Endodermal cell (in vitro differentiated cells): ENCODE measurements around the gene USH1C. TPM values are rescaled to one million over a fixed set of nuclear protein-coding genes. Genes with fewer than 3 reads are reported as not detected.

Experiments used
- DNase-seq: peaks from one replicate; pipeline ENCODE4 v3.0.0-alpha.2; 2017
- H3K27ac ChIP-seq: 2 replicates; pipeline ENCODE4 v1.5.1; 2013; ENCODE audit warnings: mild to moderate bottlenecking, low read depth, low read length, moderate library complexity
- H3K27me3 ChIP-seq: 2 replicates; pipeline ENCODE4 v1.6.1; 2013; ENCODE audit warnings: mild to moderate bottlenecking, low read length, moderate library complexity; ENCODE audit not compliant: insufficient read depth, control insufficient read depth, poor library complexity, severe bottlenecking
- H3K36me3 ChIP-seq: 2 replicates; pipeline ENCODE4 v1.7.0; 2013; ENCODE audit warnings: mild to moderate bottlenecking, low read length, moderate library complexity; ENCODE audit not compliant: control insufficient read depth, insufficient read depth
- H3K4me1 ChIP-seq: one replicate; pipeline ENCODE4 v1.7.0; 2013; ENCODE audit warnings: low read length; ENCODE audit not compliant: control insufficient read depth, insufficient read depth
- H3K4me3 ChIP-seq: 2 replicates; pipeline ENCODE4 v1.5.1; 2013; ENCODE audit warnings: mild to moderate bottlenecking, low read length, moderate library complexity
- H3K9ac ChIP-seq: 2 replicates; pipeline ENCODE4 v1.6.1; 2013; ENCODE audit warnings: mild to moderate bottlenecking, low read length, moderate library complexity; ENCODE audit not compliant: poor library complexity, severe bottlenecking; ENCODE audit errors: extremely low read depth
- H3K9me3 ChIP-seq: 2 replicates; pipeline ENCODE4 v1.6.1; 2013; ENCODE audit warnings: mild to moderate bottlenecking, low read length, moderate library complexity; ENCODE audit not compliant: control insufficient read depth
- H3K27ac Mint-ChIP-seq: 2 replicates; pipeline ENCODE4 v1.8.0; 2020; ENCODE audit warnings: mixed read lengths
- H3K27me3 Mint-ChIP-seq: 2 replicates; pipeline ENCODE4 v1.8.0; 2021; ENCODE audit warnings: mild to moderate bottlenecking, mixed read lengths; ENCODE audit not compliant: insufficient read depth
- H3K36me3 Mint-ChIP-seq: 2 replicates; pipeline ENCODE4 v1.8.0; 2020; ENCODE audit warnings: low read depth, mixed read lengths
- H3K4me1 Mint-ChIP-seq: 2 replicates; pipeline ENCODE4 v1.8.0; 2020; ENCODE audit warnings: mixed read lengths
- H3K4me3 Mint-ChIP-seq: 2 replicates; pipeline ENCODE4 v1.8.0; 2020; ENCODE audit warnings: mild to moderate bottlenecking, moderate library complexity, mixed read lengths
- H3K9me3 Mint-ChIP-seq: 2 replicates; pipeline ENCODE4 v1.8.0; 2020; ENCODE audit warnings: mild to moderate bottlenecking, mixed read lengths
- CTCF ChIP-seq: fragments of 200-600 bp; sonication (generic); conservative IDR thresholded peaks from 2 replicates; pipeline ENCODE4 v1.5.0; 2021; ENCODE audit warnings: antibody characterized with exemption, mild to moderate bottlenecking
- WGBS, 2 experiments: methylation state at CpG; one replicate each; pipeline versions ENCODE4 v1.1.5 to v1.1.7; 2013; ENCODE audit warnings: missing lambda C conversion rate in 2 of 2, mixed read lengths in 1 of 2; ENCODE audit not compliant: insufficient coverage in 1 of 2, insufficient read length in 1 of 2; 5-methylcytosine and 5-hydroxymethylcytosine counted together
- total RNA-seq, 2 donors: library from RNA; stranded (reverse); fragmentation: NEBNext Ultra II Directional in 1 of 2; extraction: Animal tissue kit (Norgen Biotek cat#: 25700) in 1 of 2; gene quantifications; 2 replicates in 1 of 2; 3 replicates in 1 of 2; pipeline ENCODE4 v1.2.1, GENCODE V29; 2021

USH1C gene
- total RNA-seq, 2 donors from 2014 or later, result 1.5 to 2.8 TPM

- Histone ChIP-seq H3K9ac (no peak overlapping the region), H3K27ac (no peak overlapping the region), H3K4me1 (no peaks in the 10 kb centered on the region), H3K36me3 (no peaks in the 10 kb centered on the region), H3K27me3 (peaks cover 6% of the 10 kb centered on the region), H3K9me3 (no peaks in the 10 kb centered on the region), H3K4me3 (no peak overlapping the region)
- Mint-ChIP-seq H3K9me3 (no peaks in the 10 kb centered on the region), H3K36me3 (no peaks in the 10 kb centered on the region), H3K27me3 (peaks cover 16% of the 10 kb centered on the region), H3K27ac (no peak overlapping the region), H3K4me1 (peaks cover 1% of the 10 kb centered on the region), H3K4me3 (no peak overlapping the region)
- no peak for TF ChIP-seq CTCF
- 86 to 89% methylated on average over 8 of the region's 8 CpGs for WGBS, 2 experiments
- DNase-seq, result no peak
Observed at GRCh38 chr11:17537261-17537660, 7.0 kb downstream of the USH1C start.

- 91% methylated on average over 3 of the region's 3 CpGs; no CpG with 5 or more reads in 1 of the 2 experiments for WGBS, 2 experiments
Observed at GRCh38 chr11:17535488-17535887, 8.7 kb downstream of the USH1C start.

GRCh38 chr11:17533778-17534415 is 10.3 kb downstream of the USH1C start:
- 57 to 70% methylated on average over 9 to 11 of the region's 11 CpGs for WGBS, 2 experiments
- DNase-seq, result peak; percentile 66
- no peak overlapping the region for H3K27ac ChIP-seq
- Mint-ChIP-seq H3K36me3 (no peaks in the 10 kb centered on the region), H3K27me3 (peaks cover 10% of the 10 kb centered on the region), H3K27ac (no peak overlapping the region), H3K4me3 (no peak overlapping the region), H3K4me1 (peaks cover 18% of the 10 kb centered on the region), H3K9me3 (no peaks in the 10 kb centered on the region)
- no peak overlapping the region for H3K9ac ChIP-seq
- no peaks in the 10 kb centered on the region for H3K36me3 ChIP-seq
- H3K4me3 ChIP-seq, result no peak overlapping the region
- H3K9me3 ChIP-seq, result no peaks in the 10 kb centered on the region
- TF ChIP-seq CTCF, result no peak
- H3K27me3 ChIP-seq, result no peaks in the 10 kb centered on the region
- peaks cover 14% of the 10 kb centered on the region for H3K4me1 ChIP-seq

More at GRCh38 chr11:17535488-17535887, 8.7 kb downstream of the USH1C start:
- H3K9me3 Mint-ChIP-seq, result no peaks in the 10 kb centered on the region
- H3K9me3 ChIP-seq, result no peaks in the 10 kb centered on the region
- H3K27ac ChIP-seq, result no peak overlapping the region
- H3K4me1 Mint-ChIP-seq, result peaks cover 10% of the 10 kb centered on the region
- H3K27ac Mint-ChIP-seq, result no peak overlapping the region
- H3K4me3 ChIP-seq, result no peak overlapping the region
- DNase-seq, result no peak
- peaks cover 9% of the 10 kb centered on the region for H3K4me1 ChIP-seq
- peaks cover 10% of the 10 kb centered on the region for H3K27me3 Mint-ChIP-seq
- H3K4me3 Mint-ChIP-seq, result no peak overlapping the region
- H3K9ac ChIP-seq, result no peak overlapping the region
- no peaks in the 10 kb centered on the region for H3K36me3 ChIP-seq
- H3K27me3 ChIP-seq, result no peaks in the 10 kb centered on the region
- no peaks in the 10 kb centered on the region for H3K36me3 Mint-ChIP-seq
- TF ChIP-seq CTCF, result no peak
